Skeletal muscle tissue (tissue), 4 donors: ENCODE measurements around the gene P2RY2. TPM values are rescaled to one million over a fixed set of nuclear protein-coding genes. Genes with fewer than 3 reads are reported as not detected.
A peak's percentile ranks its signal among the peaks of the same experiment; 100 is the strongest.

Experiments
- H3K27ac ChIP-seq: one replicate; pipeline ENCODE4 v1.7.0; 2013; ENCODE audit warnings: mild to moderate bottlenecking, low read depth, low read length, inconsistent platforms
- H3K27me3 ChIP-seq, 3 donors: one replicate each; pipeline ENCODE4 v1.7.0; 2013; ENCODE audit warnings: low read length in 3 of 3; ENCODE audit not compliant: control insufficient read depth in 3 of 3, insufficient read depth in 3 of 3
- H3K36me3 ChIP-seq, 3 donors: one replicate each; pipeline ENCODE4 v1.7.0; 2013; ENCODE audit warnings: low read length in 3 of 3; ENCODE audit not compliant: control insufficient read depth in 3 of 3, insufficient read depth in 3 of 3
- H3K4me1 ChIP-seq, 3 donors: one replicate each; pipeline ENCODE4 v1.7.0; 2013; ENCODE audit warnings: low read length in 3 of 3, mild to moderate bottlenecking in 3 of 3; ENCODE audit not compliant: control insufficient read depth in 3 of 3, insufficient read depth in 3 of 3
- H3K4me3 ChIP-seq, 3 donors: one replicate each; pipeline ENCODE4 v1.7.0; 2013; ENCODE audit warnings: low read length in 3 of 3
- H3K9ac ChIP-seq, 3 donors: one replicate each; pipeline ENCODE4 v1.7.0; 2013; ENCODE audit warnings: low read length in 3 of 3, mild to moderate bottlenecking in 3 of 3, moderate library complexity in 2 of 3, low read depth in 1 of 3
- H3K9me3 ChIP-seq, 3 donors: one replicate each; pipeline ENCODE4 v1.7.0; 2013; ENCODE audit warnings: low read length in 3 of 3; ENCODE audit not compliant: control insufficient read depth in 3 of 3
- total RNA-seq: library from RNA; depleted of rRNA; stranded (reverse); fragments of >200 nt; gene quantifications from one replicate; pipeline ENCODE4 v1.2.3, GENCODE V29; 2014
- donor health status: Osteomylitis.

The P2RY2 gene
- total RNA-seq, 1 donor from 2014 or later: 1.0 TPM

- H3K27me3 ChIP-seq: no peaks in the 10 kb centered on the region
- H3K9ac ChIP-seq: peak overlapping the region in 1 of 3 donors; percentile 33
- no peak overlapping the region for H3K4me3 ChIP-seq
- H3K9me3 ChIP-seq: no peaks in the 10 kb centered on the region
- peaks cover 23 to 52% (median 46%) of the 10 kb centered on the region in 3 donors for H3K4me1 ChIP-seq
- H3K36me3 ChIP-seq: no peaks in the 10 kb centered on the region
- H3K27ac ChIP-seq: peak overlapping the region; percentile 18
These were observed 41.8 kb upstream of the P2RY2 start for GRCh38 chr11:73176145-73176873.

GRCh38 chr11:73176874-73177155 is 41.3 kb upstream of the P2RY2 start:
- no peaks in the 10 kb centered on the region for H3K27me3 ChIP-seq
- peaks cover 23 to 49% (median 45%) of the 10 kb centered on the region in 3 donors for H3K4me1 ChIP-seq
- H3K36me3 ChIP-seq: no peaks in the 10 kb centered on the region
- H3K4me3 ChIP-seq: no peak overlapping the region
- no peak overlapping the region for H3K9ac ChIP-seq
- H3K27ac ChIP-seq: no peak overlapping the region
- H3K9me3 ChIP-seq: no peaks in the 10 kb centered on the region

GRCh38 chr11:73177380-73177777 is 40.7 kb upstream of the P2RY2 start:
- H3K27me3 ChIP-seq: no peaks in the 10 kb centered on the region
- no peak overlapping the region for H3K27ac ChIP-seq
- H3K4me3 ChIP-seq: no peak overlapping the region
- peak overlapping the region in 2 of 3 donors; percentile 20 to 54 for H3K9ac ChIP-seq
- no peaks in the 10 kb centered on the region for H3K9me3 ChIP-seq
- no peaks in the 10 kb centered on the region for H3K36me3 ChIP-seq
- peaks cover 23 to 49% (median 45%) of the 10 kb centered on the region in 3 donors for H3K4me1 ChIP-seq

- H3K27me3 ChIP-seq: no peaks in the 10 kb centered on the region
- H3K36me3 ChIP-seq: no peaks in the 10 kb centered on the region
- no peak overlapping the region for H3K27ac ChIP-seq
- H3K4me3 ChIP-seq: no peak overlapping the region
- no peaks in the 10 kb centered on the region for H3K9me3 ChIP-seq
- H3K4me1 ChIP-seq: peaks cover 23 to 49% (median 45%) of the 10 kb centered on the region in 3 donors
- H3K9ac ChIP-seq: peak overlapping the region in 2 of 3 donors; percentile 20 to 54
These were observed 40.1 kb upstream of the P2RY2 start for GRCh38 chr11:73177778-73178539.

GRCh38 chr11:73178681-73179080 is 39.4 kb upstream of the P2RY2 start:
- H3K4me1 ChIP-seq: peaks cover 19 to 42% (median 39%) of the 10 kb centered on the region in 3 donors
- H3K27me3 ChIP-seq: no peaks in the 10 kb centered on the region
- no peak overlapping the region for H3K27ac ChIP-seq
- no peaks in the 10 kb centered on the region for H3K36me3 ChIP-seq
- no peak overlapping the region for H3K9ac ChIP-seq
- H3K9me3 ChIP-seq: no peaks in the 10 kb centered on the region
- no peak overlapping the region for H3K4me3 ChIP-seq

- no peak overlapping the region for H3K27ac ChIP-seq
- H3K4me1 ChIP-seq: peaks cover 26 to 33% (median 28%) of the 10 kb centered on the region in 3 donors
- H3K27me3 ChIP-seq: no peaks in the 10 kb centered on the region
- H3K9ac ChIP-seq: no peak overlapping the region
- H3K36me3 ChIP-seq: no peaks in the 10 kb centered on the region
- H3K9me3 ChIP-seq: no peaks in the 10 kb centered on the region
- H3K4me3 ChIP-seq: no peak overlapping the region
These were observed 35.2 kb upstream of the P2RY2 start for GRCh38 chr11:73182824-73183321.

GRCh38 chr11:73184953-73185671 is 33.0 kb upstream of the P2RY2 start:
- Histone ChIP-seq H3K4me3 (no peak overlapping the region), H3K9me3 (no peaks in the 10 kb centered on the region), H3K4me1 (peaks cover 43 to 49% (median 43%) of the 10 kb centered on the region in 3 donors), H3K27me3 (no peaks in the 10 kb centered on the region), H3K27ac (peak overlapping the region; percentile 41), H3K36me3 (no peaks in the 10 kb centered on the region), H3K9ac (no peak overlapping the region)

GRCh38 chr11:73185680-73186293 is 32.3 kb upstream of the P2RY2 start:
- Histone ChIP-seq H3K27ac (peak overlapping the region; percentile 41), H3K4me3 (no peak overlapping the region), H3K27me3 (no peaks in the 10 kb centered on the region), H3K36me3 (no peaks in the 10 kb centered on the region), H3K4me1 (peaks cover 43 to 49% (median 46%) of the 10 kb centered on the region in 3 donors), H3K9me3 (no peaks in the 10 kb centered on the region), H3K9ac (peak overlapping the region in 2 of 3 donors; percentile 36 to 68)

- H3K9me3 ChIP-seq: no peaks in the 10 kb centered on the region
- peak overlapping the region; percentile 41 for H3K27ac ChIP-seq
- H3K4me3 ChIP-seq: no peak overlapping the region
- peaks cover 43 to 49% (median 46%) of the 10 kb centered on the region in 3 donors for H3K4me1 ChIP-seq
- peak overlapping the region in 1 of 3 donors; percentile 68 for H3K9ac ChIP-seq
- no peaks in the 10 kb centered on the region for H3K36me3 ChIP-seq
- H3K27me3 ChIP-seq: no peaks in the 10 kb centered on the region
These were observed 31.7 kb upstream of the P2RY2 start for GRCh38 chr11:73186294-73186850.
